Stimulated activated CD4-positive, alpha-beta T cell treated with anti-CD3 and anti-CD28 coated beads, Interleukin-4, amount 100 ng/mL, for 48 hours (primary cell): ENCODE results near the gene ADGRG4.

Source experiments
- DNase-seq, 2 donors: peaks; one replicate each; pipeline ENCODE4 v3.0.0-alpha.2; 2020; ENCODE audit warnings: low read depth in 2 of 2

The ADGRG4 gene

DNA sequence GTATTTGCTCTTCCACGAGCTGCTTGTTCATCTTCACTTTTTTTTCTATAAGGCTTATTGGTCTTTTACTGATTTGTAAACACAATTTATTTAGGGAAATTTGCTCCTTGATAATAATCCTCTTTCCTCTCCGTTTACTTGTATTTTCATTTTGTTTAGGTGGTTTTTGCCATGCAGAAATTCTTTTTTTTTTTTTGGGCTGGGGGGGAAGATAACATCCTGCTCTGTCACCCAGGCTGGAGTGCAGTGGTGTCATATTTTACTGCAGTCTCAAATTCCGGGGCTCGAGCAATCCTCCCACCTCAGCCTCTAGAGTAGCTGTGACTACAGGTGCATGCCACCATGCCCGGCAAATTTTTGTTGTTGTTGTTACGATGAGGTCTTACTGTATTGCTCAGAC is 155.4 kb downstream of the ADGRG4 start:
- DNase-seq: no peak

DNA sequence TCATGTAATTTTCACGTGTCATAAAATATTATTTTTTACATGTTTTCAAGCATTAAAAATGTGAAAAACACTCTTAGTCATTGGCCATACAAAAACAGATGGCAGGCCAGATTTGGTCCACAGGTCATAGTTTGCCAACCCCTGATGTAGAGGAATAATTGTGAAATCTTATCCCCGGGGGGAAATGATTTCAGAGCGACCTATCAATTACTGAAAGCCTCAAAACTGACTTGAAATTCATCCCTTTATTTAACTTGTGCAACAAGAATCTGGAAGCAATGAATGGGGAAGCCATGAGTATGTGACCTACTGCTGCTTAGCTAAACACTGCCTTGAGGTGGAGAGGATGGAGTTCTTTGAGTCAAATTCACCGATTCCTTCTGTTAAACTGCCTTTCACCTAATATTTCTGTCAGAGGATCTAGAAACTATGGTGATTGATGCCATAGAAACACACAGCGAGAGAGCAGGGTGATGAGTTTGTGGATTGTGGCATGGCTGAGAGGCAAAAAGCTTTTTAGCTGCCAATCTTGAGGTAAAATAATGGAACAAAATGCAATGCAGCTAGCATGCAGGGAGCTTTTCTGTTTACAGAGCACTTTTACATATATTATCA is 156.6 kb downstream of the ADGRG4 start:
- no peak for DNase-seq

DNA sequence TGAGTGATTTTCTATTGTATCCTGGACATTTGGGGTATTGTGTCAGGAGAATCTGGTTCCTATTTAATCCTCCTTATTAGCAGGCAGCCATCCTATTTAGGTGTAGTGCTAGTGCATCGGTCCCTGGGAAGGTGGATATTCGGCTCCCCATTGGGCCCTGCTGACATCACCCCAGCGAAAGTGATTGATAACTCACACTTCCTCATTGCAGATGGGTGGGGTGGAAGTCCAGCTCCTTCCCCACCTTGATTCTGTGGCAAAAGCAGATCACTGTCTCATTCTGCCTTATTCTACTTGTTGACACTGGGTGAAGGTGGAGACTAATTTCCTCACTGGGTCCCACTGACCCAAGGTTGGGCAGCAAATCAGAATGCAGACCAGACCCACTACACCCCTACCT is 163.8 kb downstream of the ADGRG4 start:
- no peak for DNase-seq
